ENCODE measurements around the gene KCNT2.

The KCNT2 gene

DNA sequence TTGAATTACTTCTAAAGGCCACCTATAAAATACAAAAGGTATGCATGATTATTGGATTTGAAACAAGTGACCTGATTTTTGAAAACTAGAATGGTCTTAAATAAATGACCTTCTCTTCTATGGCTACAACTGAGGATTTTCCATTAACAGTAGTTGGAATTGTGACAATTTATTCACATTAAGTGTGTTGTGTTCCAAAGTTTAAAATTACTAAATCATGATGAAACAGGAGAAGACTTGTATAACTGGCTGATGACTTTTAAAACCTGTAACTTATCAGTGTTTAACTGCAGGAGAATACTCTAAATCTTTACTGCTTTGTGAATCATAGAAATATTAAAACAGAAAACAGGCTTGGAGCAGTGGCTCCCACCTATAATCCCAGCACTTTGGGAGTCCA lies 4.6 kb downstream of the KCNT2 start:
- Histone ChIP-seq H4K20me1 (ENCODE audit: insufficient read depth) (no peaks in the 10 kb centered on the region), H2AFZ (ENCODE audit: low read depth) (no peak overlapping the region), H3K4me3 (IDR thresholded peaks at IDR 0.05; ENCODE audit: insufficient read depth, low read depth, low read length) (no peak overlapping the region), H3K27ac (no peak overlapping the region), H3K27me3 (ENCODE audit: insufficient read depth, low read depth) (no peaks in the 10 kb centered on the region), H3K9ac (no peak overlapping the region), H3K4me2 (no peak overlapping the region), H3K4me1 (ENCODE audit: low read depth, poor library complexity, severe bottlenecking) (no peaks in the 10 kb centered on the region), H3K79me2 (ENCODE audit: insufficient read depth, low read depth) (no peaks in the 10 kb centered on the region), H3K36me3 (ENCODE audit: insufficient read depth) (no peaks in the 10 kb centered on the region)
- TF ChIP-seq, protein P1, sequence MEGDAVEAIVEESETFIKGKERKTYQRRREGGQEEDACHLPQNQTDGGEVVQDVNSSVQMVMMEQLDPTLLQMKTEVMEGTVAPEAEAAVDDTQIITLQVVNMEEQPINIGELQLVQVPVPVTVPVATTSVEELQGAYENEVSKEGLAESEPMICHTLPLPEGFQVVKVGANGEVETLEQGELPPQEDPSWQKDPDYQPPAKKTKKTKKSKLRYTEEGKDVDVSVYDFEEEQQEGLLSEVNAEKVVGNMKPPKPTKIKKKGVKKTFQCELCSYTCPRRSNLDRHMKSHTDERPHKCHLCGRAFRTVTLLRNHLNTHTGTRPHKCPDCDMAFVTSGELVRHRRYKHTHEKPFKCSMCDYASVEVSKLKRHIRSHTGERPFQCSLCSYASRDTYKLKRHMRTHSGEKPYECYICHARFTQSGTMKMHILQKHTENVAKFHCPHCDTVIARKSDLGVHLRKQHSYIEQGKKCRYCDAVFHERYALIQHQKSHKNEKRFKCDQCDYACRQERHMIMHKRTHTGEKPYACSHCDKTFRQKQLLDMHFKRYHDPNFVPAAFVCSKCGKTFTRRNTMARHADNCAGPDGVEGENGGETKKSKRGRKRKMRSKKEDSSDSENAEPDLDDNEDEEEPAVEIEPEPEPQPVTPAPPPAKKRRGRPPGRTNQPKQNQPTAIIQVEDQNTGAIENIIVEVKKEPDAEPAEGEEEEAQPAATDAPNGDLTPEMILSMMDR (conservative IDR thresholded peaks at IDR 0.05; ENCODE audit: low read depth, low read length), result no peak

DNA sequence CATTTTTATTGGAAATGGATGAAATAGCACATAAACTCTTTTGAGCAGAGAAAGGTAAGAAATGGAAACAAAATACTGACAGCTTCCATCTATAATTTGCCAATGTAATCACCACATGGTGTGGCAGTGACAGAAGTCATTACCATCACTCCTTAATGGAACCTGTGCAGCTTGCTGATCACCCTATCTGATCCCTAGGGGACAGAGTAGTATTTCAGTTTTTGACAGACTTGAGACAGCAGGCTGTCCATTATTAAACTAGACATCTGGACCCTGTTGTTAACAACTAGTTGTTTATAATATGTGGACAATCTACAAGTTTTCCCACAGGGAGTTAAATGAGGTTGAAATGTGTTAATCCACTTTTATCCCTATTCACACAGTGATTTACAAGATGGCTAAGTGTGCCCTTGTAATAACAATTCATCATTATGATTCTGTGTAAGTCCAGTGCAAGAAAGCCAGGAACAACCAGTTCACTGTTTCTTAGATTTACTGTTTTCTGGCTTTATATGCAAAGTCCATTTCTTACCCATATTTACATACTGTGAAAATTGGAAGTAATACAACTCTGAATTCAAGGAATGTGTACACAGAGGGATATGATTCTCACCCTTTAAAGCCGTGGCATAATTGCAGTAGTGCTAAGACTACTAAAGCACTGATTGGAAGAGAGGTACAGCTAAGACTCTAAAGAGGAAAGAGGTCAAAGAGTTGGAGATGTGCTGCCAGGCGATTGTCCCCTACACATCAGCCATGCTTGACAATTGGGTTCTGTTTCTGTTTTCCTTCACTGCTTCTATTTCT lies 9.1 kb downstream of the KCNT2 start:
- H3K27me3 ChIP-seq (ENCODE audit: insufficient read depth, low read depth), result no peaks in the 10 kb centered on the region
- TF ChIP-seq, protein P1 (conservative IDR thresholded peaks at IDR 0.05; ENCODE audit: low read depth, low read length), result no peak
- H2AFZ ChIP-seq (ENCODE audit: low read depth), result no peak overlapping the region
- no peak overlapping the region for H3K4me3 ChIP-seq (IDR thresholded peaks at IDR 0.05; ENCODE audit: insufficient read depth, low read depth, low read length)
- no peak overlapping the region for H3K27ac ChIP-seq
- no peak overlapping the region for H3K9ac ChIP-seq
- H4K20me1 ChIP-seq (ENCODE audit: insufficient read depth), result no peaks in the 10 kb centered on the region
- no peaks in the 10 kb centered on the region for H3K36me3 ChIP-seq (ENCODE audit: insufficient read depth)
- H3K4me2 ChIP-seq, result no peak overlapping the region
- H3K79me2 ChIP-seq (ENCODE audit: insufficient read depth, low read depth), result no peaks in the 10 kb centered on the region
- no peaks in the 10 kb centered on the region for H3K4me1 ChIP-seq (ENCODE audit: low read depth, poor library complexity, severe bottlenecking)

DNA sequence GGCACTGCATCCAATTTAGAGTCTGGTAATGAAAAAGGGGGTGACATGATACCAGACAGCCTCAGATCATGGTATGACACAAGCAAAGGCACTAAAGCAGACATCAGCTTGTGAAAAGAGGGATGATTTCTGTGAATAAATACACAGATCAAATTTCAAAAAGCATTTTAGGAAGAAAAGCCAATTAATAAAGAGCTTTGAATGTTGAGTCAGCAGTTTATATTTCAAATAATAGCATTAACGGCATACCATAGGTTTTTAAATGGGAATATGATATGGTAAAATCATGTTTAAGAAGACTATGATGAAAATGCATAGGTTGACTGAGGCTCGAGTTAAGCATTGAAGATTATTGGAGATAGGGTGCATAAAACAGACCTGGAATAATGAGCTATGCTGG lies 13.5 kb downstream of the KCNT2 start:
- Histone ChIP-seq H3K36me3 (ENCODE audit: insufficient read depth) (no peaks in the 10 kb centered on the region), H3K4me3 (IDR thresholded peaks at IDR 0.05; ENCODE audit: insufficient read depth, low read depth, low read length) (no peak overlapping the region), H2AFZ (ENCODE audit: low read depth) (no peak overlapping the region), H3K4me1 (ENCODE audit: low read depth, poor library complexity, severe bottlenecking) (no peaks in the 10 kb centered on the region), H3K4me2 (no peak overlapping the region), H4K20me1 (ENCODE audit: insufficient read depth) (no peaks in the 10 kb centered on the region), H3K9ac (no peak overlapping the region), H3K27ac (no peak overlapping the region), H3K79me2 (ENCODE audit: insufficient read depth, low read depth) (no peaks in the 10 kb centered on the region), H3K27me3 (ENCODE audit: insufficient read depth, low read depth) (no peaks in the 10 kb centered on the region)
- TF ChIP-seq, protein P1 (conservative IDR thresholded peaks at IDR 0.05; ENCODE audit: low read depth, low read length), result no peak

DNA sequence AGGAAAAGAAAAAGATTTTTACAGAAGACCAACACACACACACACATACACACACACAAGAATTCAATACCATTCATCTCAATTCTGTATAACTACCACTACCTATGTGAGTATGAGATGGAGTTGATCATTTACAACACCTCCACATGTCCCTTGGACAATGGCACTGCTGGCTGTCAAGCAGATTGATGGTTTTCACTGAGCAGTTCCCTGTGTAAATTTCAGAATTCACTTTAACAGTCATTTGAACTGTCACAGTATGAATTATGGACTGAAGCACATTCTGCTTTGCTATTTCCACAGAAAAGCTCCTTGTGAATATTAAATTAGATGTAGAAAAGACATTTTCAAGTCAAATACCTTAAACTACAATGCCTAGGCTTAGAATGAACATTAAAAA lies 14.3 kb downstream of the KCNT2 start:
- Histone ChIP-seq H4K20me1 (ENCODE audit: insufficient read depth) (no peaks in the 10 kb centered on the region), H3K9ac (no peak overlapping the region)

More for the DNA sequence above, 14.3 kb downstream of the KCNT2 start:
- TF ChIP-seq, protein P1 (conservative IDR thresholded peaks at IDR 0.05; ENCODE audit: low read depth, low read length), result no peak
- no peaks in the 10 kb centered on the region for H3K79me2 ChIP-seq (ENCODE audit: insufficient read depth, low read depth)
- H2AFZ ChIP-seq (ENCODE audit: low read depth), result no peak overlapping the region
- no peak overlapping the region for H3K4me3 ChIP-seq (IDR thresholded peaks at IDR 0.05; ENCODE audit: insufficient read depth, low read depth, low read length)
- no peaks in the 10 kb centered on the region for H3K27me3 ChIP-seq (ENCODE audit: insufficient read depth, low read depth)
- H3K27ac ChIP-seq, result no peak overlapping the region
- no peaks in the 10 kb centered on the region for H3K4me1 ChIP-seq (ENCODE audit: low read depth, poor library complexity, severe bottlenecking)
- no peaks in the 10 kb centered on the region for H3K36me3 ChIP-seq (ENCODE audit: insufficient read depth)
- no peak overlapping the region for H3K4me2 ChIP-seq

All from KMS-11 (cell line).